GM23248 (cell line): ENCODE data around the gene ANKRD1.

ENCODE experiments used
- EZH2 ChIP-seq: fragments of 200-600 bp; sonication (generic); IDR thresholded peaks from 2 replicates; pipeline ENCODE4 v1.6.1; 2018; ENCODE audit warnings: antibody characterized with exemption, mild to moderate bottlenecking; ENCODE audit not compliant: insufficient read depth, poor library complexity, severe bottlenecking
- EZH2phosphoT487 ChIP-seq: fragments of 200-600 bp; sonication (generic); IDR thresholded peaks from 2 replicates; pipeline ENCODE4 v1.6.1; 2018; ENCODE audit warnings: antibody characterized with exemption, moderate library complexity, mild to moderate bottlenecking, low read depth; ENCODE audit not compliant: insufficient read depth

- TF ChIP-seq EZH2phosphoT487 (no peak), EZH2 (no peak)
Measured at GRCh38 chr10:90905925-90906324, 15.0 kb downstream of the ANKRD1 start.
